GM12872 (cell line): ENCODE results near the gene PTGS2.

Source experiments
- CTCF ChIP-seq: IDR thresholded peaks from 3 replicates; pipeline ENCODE4 v1.5.1; 2011; ENCODE audit warnings: low read depth, mild to moderate bottlenecking, low read length, moderate library complexity; ENCODE audit not compliant: insufficient read depth

PTGS2 gene

GRCh38 chr1:186680245-186681061, at the start of gene PTGS2:
Gene PTGS2 (minus strand): TSS chr1:186680423. CDS start chr1:186680290, 133 bp downstream.
- peak; percentile 53; the same call in 2 of the 3 replicates for TF ChIP-seq CTCF

- TF ChIP-seq CTCF: peak; percentile 71
Measured at GRCh38 chr1:186722711-186723309, 42.6 kb upstream of the PTGS2 start.

- TF ChIP-seq CTCF: no peak
Measured at GRCh38 chr1:186717286-186717685, 37.1 kb upstream of the PTGS2 start.

- TF ChIP-seq CTCF: no peak
Measured at GRCh38 chr1:186715887-186716809, 35.9 kb upstream of the PTGS2 start.

GRCh38 chr1:186710696-186711095, 30.5 kb upstream of the PTGS2 start:
- TF ChIP-seq CTCF: no peak

GRCh38 chr1:186708694-186709097, 28.5 kb upstream of the PTGS2 start:
- no peak for TF ChIP-seq CTCF
